ENCODE measurements around the gene RPEL1. TPM values are rescaled to one million over a fixed set of nuclear protein-coding genes. Genes with fewer than 3 reads are reported as not detected.
"Not testable (repeated sequence)": the region's sequence is repeated elsewhere in the genome, so short reads cannot be mapped to it uniquely, and the experiment has no call there.

RPEL1 gene
- total RNA-seq, 2 experiments from 2014 or later: 0.17 TPM; not detected in 1

DNA sequence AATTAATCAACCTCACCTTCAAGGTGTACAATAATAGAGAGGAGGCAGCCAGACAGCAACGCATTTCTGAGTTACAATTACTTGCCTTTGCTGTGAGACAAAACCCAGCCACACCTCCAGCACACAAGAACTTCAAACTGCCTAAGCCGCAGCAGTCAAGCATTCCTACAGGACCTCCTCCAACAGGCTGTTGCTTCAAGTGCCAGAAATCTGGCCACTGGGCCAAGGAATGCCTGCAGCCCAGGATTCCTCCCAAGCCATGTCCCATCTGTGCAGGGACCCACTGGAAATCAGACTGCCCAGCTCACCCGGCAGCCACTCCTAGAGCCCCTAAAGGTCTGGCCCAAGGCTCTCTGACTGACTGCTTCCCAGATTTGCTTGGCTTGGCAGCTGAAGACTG, 38.0 kb upstream of the RPEL1 start:
- H3K27ac Mint-ChIP-seq; H3K4me3 Mint-ChIP-seq; H3K4me1 Mint-ChIP-seq (ENCODE audit: low read depth); DNase-seq; H3K36me3 Mint-ChIP-seq (ENCODE audit: low read depth); H3K27me3 Mint-ChIP-seq (ENCODE audit: low read depth); intact Hi-C loops (cut with micrococcal nuclease); H3K9me3 Mint-ChIP-seq: not testable (repeated sequence)
- CTCF ChIA-PET: interaction anchor here (0.6 kb wide), 1 partner anchor 83 kb away, joined by 4 read pairs; no protein-coding TSS in a partner anchor

DNA sequence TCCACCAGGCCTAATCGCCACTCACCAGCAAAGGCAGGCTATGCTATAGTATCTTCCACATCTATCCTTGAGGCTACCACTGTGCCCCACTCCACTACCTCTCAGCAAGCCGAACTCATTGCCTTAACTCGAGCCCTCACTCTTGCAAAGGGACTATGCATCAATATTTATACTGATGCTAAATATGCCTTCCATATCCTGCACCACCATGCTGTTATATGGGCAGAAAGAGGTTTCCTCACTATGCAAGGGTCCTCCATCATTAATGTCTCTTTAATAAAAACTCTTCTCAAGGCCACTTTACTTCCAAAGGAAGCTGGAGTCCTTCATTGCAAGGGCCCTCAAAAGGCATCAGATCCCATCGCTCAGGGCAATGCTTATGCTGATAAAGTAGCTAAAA, 35.4 kb upstream of the RPEL1 start:
- DNase-seq; CTCF ChIA-PET; H3K4me3 Mint-ChIP-seq; H3K4me1 Mint-ChIP-seq (ENCODE audit: low read depth); intact Hi-C loops (cut with micrococcal nuclease); H3K27me3 Mint-ChIP-seq (ENCODE audit: low read depth); H3K9me3 Mint-ChIP-seq; H3K27ac Mint-ChIP-seq; H3K36me3 Mint-ChIP-seq (ENCODE audit: low read depth): not testable (repeated sequence)

DNA sequence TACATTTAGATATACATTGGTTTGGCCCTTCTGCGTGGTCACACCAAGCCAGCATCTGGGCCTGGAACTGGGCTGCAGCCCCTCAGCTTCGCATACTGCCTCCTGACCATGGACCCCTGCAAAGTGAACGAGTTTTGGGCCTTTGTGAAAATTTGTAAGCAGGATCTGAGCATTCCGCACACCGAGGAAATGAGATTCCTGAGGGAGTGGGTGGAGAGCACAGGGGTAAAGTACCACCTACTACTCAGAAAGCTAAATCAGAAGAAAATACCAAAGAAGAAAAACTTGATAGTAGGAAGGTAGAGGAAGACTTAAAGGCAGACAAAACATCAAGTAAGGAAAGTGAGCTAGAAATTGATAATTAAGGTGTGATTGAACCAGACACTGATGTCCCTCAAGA, 30.1 kb upstream of the RPEL1 start:
- H3K27me3 Mint-ChIP-seq (ENCODE audit: low read depth): no peaks in the 10 kb centered on the region
- no peaks in the 10 kb centered on the region for H3K9me3 Mint-ChIP-seq
- intact Hi-C loops (cut with micrococcal nuclease): no loop called here
- H3K4me3 Mint-ChIP-seq: no peak overlapping the region
- no peak overlapping the region for H3K27ac Mint-ChIP-seq
- no peaks in the 10 kb centered on the region for H3K4me1 Mint-ChIP-seq (ENCODE audit: low read depth)
- CTCF ChIA-PET: no interaction called here
- H3K36me3 Mint-ChIP-seq (ENCODE audit: low read depth): no peaks in the 10 kb centered on the region
- no peak for DNase-seq

GRCh38 chr10:103216362-103216761, 29.3 kb upstream of the RPEL1 start:
- H3K4me1 Mint-ChIP-seq (ENCODE audit: low read depth); CTCF ChIA-PET; H3K36me3 Mint-ChIP-seq (ENCODE audit: low read depth); H3K27ac Mint-ChIP-seq; DNase-seq; H3K4me3 Mint-ChIP-seq; intact Hi-C loops (cut with micrococcal nuclease); H3K27me3 Mint-ChIP-seq (ENCODE audit: low read depth); H3K9me3 Mint-ChIP-seq: not testable (repeated sequence)

- H3K27me3 Mint-ChIP-seq (ENCODE audit: low read depth): no peaks in the 10 kb centered on the region
- no peaks in the 10 kb centered on the region for H3K4me1 Mint-ChIP-seq (ENCODE audit: low read depth)
- no peak for DNase-seq
- peaks cover 2% of the 10 kb centered on the region for H3K36me3 Mint-ChIP-seq (ENCODE audit: low read depth)
- CTCF ChIA-PET: interaction anchor here (0.6 to 1.7 kb wide), 2 partner anchors 11 to 20 kb away, joined by 3 read pairs; no protein-coding TSS in a partner anchor
- intact Hi-C loops (cut with micrococcal nuclease): no loop called here
- H3K9me3 Mint-ChIP-seq: peaks cover 12% of the 10 kb centered on the region
- H3K4me3 Mint-ChIP-seq: no peak overlapping the region
- no peak overlapping the region for H3K27ac Mint-ChIP-seq
Observed at GRCh38 chr10:103224133-103224532, 21.6 kb upstream of the RPEL1 start.

GRCh38 chr10:103224721-103225120, 21.0 kb upstream of the RPEL1 start:
- not testable (repeated sequence) for H3K27ac Mint-ChIP-seq

GRCh38 chr10:103225939-103226338, 19.7 kb upstream of the RPEL1 start:
- H3K27me3 Mint-ChIP-seq (ENCODE audit: low read depth): no peaks in the 10 kb centered on the region
- no peaks in the 10 kb centered on the region for H3K4me1 Mint-ChIP-seq (ENCODE audit: low read depth)
- H3K36me3 Mint-ChIP-seq (ENCODE audit: low read depth): peaks cover 2% of the 10 kb centered on the region
- CTCF ChIA-PET: no interaction called here
- intact Hi-C loops (cut with micrococcal nuclease): no loop called here
- peaks cover 12% of the 10 kb centered on the region for H3K9me3 Mint-ChIP-seq
- no peak for DNase-seq
- H3K27ac Mint-ChIP-seq: no peak overlapping the region
- no peak overlapping the region for H3K4me3 Mint-ChIP-seq

More at GRCh38 chr10:103224721-103225120, 21.0 kb upstream of the RPEL1 start:
- peaks cover 12% of the 10 kb centered on the region for H3K9me3 Mint-ChIP-seq
- H3K4me3 Mint-ChIP-seq; H3K36me3 Mint-ChIP-seq (ENCODE audit: low read depth); H3K4me1 Mint-ChIP-seq (ENCODE audit: low read depth); DNase-seq; H3K27me3 Mint-ChIP-seq (ENCODE audit: low read depth); intact Hi-C loops (cut with micrococcal nuclease): not testable (repeated sequence)
- CTCF ChIA-PET: interaction anchor here (1.7 kb wide), 1 partner anchor 20 kb away, joined by 3 read pairs; no protein-coding TSS in a partner anchor

DNA sequence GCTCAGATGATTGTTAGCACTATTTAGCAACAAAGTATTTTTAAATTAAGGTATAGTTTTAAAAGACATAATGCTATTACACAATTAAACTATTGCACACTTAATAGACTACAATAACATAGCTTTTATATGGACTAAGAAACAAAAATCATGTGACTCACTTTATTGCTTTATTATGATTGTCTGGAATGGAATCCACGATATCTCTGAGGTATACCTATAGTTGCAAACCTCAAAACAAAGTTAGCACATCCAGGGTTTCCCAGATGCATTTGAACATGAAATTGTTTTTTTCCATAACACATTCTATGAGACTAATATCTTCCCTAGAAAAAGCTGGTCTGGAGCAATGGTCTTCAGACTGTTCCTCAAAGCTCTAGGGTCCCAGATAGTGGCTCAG, 18.3 kb upstream of the RPEL1 start:
- intact Hi-C loops (cut with micrococcal nuclease): no loop called here
- Mint-ChIP-seq H3K27me3 (ENCODE audit: low read depth) (no peaks in the 10 kb centered on the region), H3K9me3 (peaks cover 10% of the 10 kb centered on the region), H3K36me3 (ENCODE audit: low read depth) (peaks cover 2% of the 10 kb centered on the region), H3K4me3 (no peak overlapping the region), H3K27ac (no peak overlapping the region), H3K4me1 (ENCODE audit: low read depth) (no peaks in the 10 kb centered on the region)
- DNase-seq: no peak
- CTCF ChIA-PET: interaction anchor here (0.6 to 3.1 kb wide), 2 partner anchors 17 to 20 kb away, joined by 3 to 8 read pairs; no protein-coding TSS in a partner anchor

- Mint-ChIP-seq H3K27me3 (ENCODE audit: low read depth) (no peaks in the 10 kb centered on the region), H3K36me3 (ENCODE audit: low read depth) (no peaks in the 10 kb centered on the region), H3K4me1 (ENCODE audit: low read depth) (no peaks in the 10 kb centered on the region), H3K27ac (no peak overlapping the region), H3K4me3 (no peak overlapping the region), H3K9me3 (no peaks in the 10 kb centered on the region)
- CTCF ChIA-PET: interaction anchor here (0.6 to 1.6 kb wide), 2 partner anchors 46 to 68 kb away, joined by 3 read pairs; partner anchors contain the start of gene INA
- no peak for DNase-seq
- intact Hi-C loops (cut with micrococcal nuclease): no loop called here
Observed at GRCh38 chr10:103231047-103231551, 14.6 kb upstream of the RPEL1 start.

GRCh38 chr10:103232131-103232673, 13.5 kb upstream of the RPEL1 start:
- intact Hi-C loops (cut with micrococcal nuclease): no loop called here

GRCh38 chr10:103232772-103233488, 12.8 kb upstream of the RPEL1 start:
- Mint-ChIP-seq H3K27me3 (ENCODE audit: low read depth) (no peaks in the 10 kb centered on the region), H3K27ac (no peak overlapping the region), H3K4me1 (ENCODE audit: low read depth) (no peaks in the 10 kb centered on the region), H3K4me3 (no peak overlapping the region), H3K9me3 (no peaks in the 10 kb centered on the region), H3K36me3 (ENCODE audit: low read depth) (no peaks in the 10 kb centered on the region)
- intact Hi-C loops (cut with micrococcal nuclease): no loop called here
- CTCF ChIA-PET: interaction anchor here (1.4 kb wide), 1 partner anchor 12 kb away, joined by 5 read pairs; no protein-coding TSS in a partner anchor
- no peak for DNase-seq

More at GRCh38 chr10:103232131-103232673, 13.5 kb upstream of the RPEL1 start:
- Mint-ChIP-seq H3K36me3 (ENCODE audit: low read depth) (no peaks in the 10 kb centered on the region), H3K27me3 (ENCODE audit: low read depth) (no peaks in the 10 kb centered on the region), H3K4me1 (ENCODE audit: low read depth) (no peaks in the 10 kb centered on the region), H3K9me3 (no peaks in the 10 kb centered on the region), H3K27ac (no peak overlapping the region), H3K4me3 (no peak overlapping the region)
- CTCF ChIA-PET: no interaction called here
- DNase-seq: no peak

- CTCF ChIA-PET: interaction anchor here (0.8 kb wide), 1 partner anchor 123 kb away, joined by 3 read pairs; no protein-coding TSS in a partner anchor
- Mint-ChIP-seq H3K36me3 (ENCODE audit: low read depth) (no peaks in the 10 kb centered on the region), H3K4me1 (ENCODE audit: low read depth) (peaks cover 6% of the 10 kb centered on the region), H3K27me3 (ENCODE audit: low read depth) (peaks cover 2% of the 10 kb centered on the region), H3K4me3 (no peak overlapping the region), H3K27ac (no peak overlapping the region), H3K9me3 (no peaks in the 10 kb centered on the region)
- intact Hi-C loops (cut with micrococcal nuclease): no loop called here
- DNase-seq: no peak
Observed at GRCh38 chr10:103235775-103236174, 9.9 kb upstream of the RPEL1 start.
